Hematopoietic multipotent progenitor cell treated with erythropoietin and hydrocortisone succinate and interleukin-3 and kit ligand, for 6 days (in vitro differentiated cells): ENCODE data around the gene ZYX.
A peak's percentile ranks its signal among the peaks of the same experiment; 100 is the strongest.

Source experiments
- DNase-seq: peaks from one replicate; pipeline ENCODE4 v3.0.0-alpha.2; 2015

ZYX gene

DNA sequence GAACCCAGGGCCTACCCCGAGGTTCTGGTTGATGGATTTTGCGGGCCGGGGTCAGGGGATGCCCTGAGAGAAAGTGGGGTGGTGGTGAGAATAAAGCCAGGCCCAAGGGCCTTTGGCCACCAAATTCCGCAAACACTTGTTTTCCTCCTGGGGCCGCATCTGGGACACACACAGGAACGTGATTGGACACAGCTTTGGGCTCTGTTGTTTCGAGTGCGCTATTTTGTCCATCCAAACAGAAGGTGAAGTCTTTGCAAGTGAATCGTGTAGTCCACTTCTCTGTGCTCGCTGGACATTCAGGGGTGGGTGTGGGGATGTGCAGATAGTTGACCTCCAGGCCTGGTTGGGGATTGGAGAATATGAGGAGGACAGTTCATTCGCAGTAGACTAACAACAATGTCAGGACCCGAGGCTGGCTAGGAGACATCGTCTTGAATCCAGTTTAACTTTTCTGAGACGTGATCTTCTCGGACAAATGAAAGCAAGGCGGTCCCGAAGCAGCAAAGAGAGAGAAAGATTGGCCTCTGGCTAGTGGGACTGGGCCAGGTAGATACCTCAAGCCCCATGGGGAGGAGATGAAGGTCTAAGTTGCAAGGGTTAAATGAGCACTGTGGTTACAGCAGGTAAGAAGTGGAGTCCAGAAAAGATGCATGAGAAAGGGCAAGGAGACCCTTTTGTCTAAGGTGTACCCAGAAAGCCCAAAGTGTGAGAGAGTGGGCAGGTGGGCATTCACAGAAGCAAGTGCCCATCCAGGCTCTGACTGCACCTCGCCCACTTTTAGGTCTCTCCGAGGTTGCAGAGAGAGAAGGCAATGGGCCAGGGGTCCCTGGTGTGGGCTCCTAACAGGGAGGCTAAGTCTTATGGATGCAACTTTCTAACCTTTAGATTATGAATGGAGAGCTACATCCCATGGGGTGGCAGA lies 17.9 kb upstream of the ZYX start:
- no peak for DNase-seq

- DNase-seq = no peak
These were observed 13.2 kb upstream of the ZYX start for GRCh38 chr7:143367972-143368371.

DNA sequence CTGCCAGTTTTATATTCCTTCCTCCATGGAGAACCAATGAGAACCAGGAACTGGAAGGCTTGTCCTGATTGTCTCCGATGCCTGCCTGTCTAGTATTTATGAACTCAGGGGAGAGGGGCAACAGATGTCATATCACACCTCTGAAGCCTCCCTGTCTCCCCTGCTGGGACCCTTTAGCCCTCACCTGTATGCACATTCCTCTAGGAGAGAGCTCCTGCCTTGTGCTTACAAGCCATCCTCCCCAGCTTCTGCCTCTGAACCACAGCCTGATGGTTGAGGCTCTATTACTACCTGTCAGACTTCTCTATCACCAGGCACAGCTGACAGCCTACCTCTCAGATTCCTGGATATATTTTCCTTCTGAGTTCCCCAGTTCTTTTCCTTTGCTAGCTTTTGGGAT lies 12.8 kb upstream of the ZYX start:
- no peak for DNase-seq

DNA sequence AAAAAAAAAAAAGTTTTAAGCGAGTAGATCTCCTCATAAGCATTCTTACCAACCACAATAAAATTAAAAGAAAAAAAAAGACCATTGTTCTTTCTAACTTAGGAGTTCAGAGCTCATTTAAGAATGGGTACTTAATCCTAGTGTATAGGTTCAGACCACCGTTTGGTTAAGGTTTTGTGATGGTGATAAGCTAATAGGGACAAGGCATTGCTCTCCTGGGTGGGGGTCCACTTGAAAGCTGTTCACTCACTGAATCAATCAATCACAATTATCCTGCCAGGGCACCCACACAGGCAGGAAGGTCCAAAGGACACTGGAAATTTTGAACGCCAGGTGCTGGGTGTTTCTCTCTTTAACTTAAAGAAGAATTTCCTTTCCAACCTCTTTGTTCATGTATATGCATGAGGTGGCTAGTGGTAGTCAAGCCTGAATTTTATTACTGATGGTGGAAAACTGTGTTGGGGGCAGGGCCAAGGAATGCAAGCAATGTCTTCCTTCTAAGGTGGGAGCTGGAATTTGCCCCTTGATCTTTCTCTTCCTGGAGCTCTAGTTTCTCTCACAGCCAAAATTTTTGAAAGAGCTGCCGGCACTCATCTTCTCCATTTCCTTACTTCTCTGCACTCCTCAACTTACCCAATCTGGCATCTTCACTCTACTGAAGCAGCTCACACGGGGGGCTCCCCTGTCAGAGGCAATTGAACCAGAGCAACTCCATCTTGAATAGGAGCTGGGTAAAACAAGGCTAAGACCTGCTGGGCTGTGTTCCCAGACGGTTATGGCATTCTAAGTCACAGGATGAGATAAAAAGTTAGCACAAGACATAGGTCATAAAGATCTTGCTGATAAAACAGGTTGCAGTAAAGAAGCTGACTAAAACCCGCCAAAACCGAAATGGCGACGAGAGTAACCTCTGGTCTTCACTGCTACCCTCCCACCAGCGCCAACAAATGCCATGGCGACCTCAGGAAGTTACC lies 11.2 kb upstream of the ZYX start:
- no peak for DNase-seq

DNA sequence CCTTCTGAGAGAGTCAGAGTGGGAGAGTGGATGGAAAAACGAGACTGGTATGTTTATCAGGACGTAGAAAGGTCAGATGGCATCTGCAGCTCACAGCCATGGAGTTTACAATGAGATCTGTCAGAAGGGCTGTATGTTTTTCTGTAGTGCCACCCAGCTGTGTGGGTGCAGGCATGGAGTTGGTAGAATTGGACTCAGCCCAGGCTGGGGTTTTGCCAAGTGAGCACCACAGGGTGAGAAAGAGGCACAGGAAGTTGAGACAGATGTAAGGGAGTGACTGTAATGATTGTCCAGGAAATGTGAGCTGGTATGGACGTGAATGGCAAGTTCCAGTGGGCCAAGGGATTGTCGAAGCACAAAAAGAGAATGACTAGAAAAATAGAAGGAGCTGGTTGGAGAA lies 9.1 kb upstream of the ZYX start:
- peak; percentile 80 for DNase-seq

GRCh38 chr7:143373255-143373794 lies 7.8 kb upstream of the ZYX start:
- no peak for DNase-seq

DNA sequence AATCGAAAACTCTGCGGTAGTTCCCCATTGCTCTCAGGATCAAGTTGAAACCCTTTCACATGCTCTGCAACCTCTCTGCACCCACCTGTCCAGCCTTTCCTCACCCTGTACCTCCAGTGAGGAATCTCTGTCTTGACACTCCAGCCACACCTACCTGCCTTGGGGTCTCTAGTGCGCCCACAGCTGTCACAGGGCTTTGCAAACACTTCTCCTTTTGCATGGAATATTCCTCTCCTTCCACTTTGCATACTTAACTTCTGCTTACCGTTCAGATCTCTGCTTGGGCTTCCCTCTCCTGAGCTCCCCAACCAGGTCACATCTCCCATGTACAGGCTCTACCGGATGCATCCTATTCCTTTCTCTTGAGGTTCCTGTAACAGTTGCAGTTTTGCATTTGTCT lies 6.6 kb upstream of the ZYX start:
- DNase-seq = no peak

DNA sequence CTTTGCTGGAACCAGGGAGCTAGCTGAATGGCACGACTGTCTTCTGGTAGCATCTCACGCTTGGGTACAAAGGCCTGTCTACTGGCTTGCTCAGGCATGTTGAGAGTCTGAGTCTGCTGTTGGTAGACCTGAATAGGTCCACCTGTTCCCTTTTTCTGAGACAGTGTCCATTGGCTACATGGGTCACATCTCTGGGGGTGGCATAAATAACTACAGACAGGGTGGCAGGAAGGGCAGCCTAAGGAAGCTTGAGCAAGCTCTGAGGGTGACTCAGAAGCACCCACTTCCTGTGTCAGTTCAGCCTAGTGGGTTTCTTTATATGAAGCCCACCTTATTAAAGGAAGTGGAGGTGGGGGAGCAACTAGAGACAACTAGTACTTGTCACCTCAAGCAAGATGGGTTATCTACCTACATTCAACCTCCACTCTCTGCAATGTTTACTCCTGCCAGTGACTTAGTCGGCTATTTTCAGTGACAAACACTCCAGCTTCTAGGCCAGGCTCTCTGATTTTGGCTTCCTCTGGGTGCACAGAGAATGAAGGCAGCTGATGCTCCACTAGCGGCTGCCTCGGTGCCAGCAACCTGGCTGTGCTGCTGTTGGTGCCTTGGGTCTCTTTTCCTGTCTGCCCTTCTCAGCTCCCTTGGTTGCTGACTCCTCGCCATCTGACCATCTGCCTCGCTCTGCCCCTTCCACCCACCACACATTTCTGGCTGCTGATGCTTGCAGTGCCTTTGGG lies 5.7 kb upstream of the ZYX start:
- peak; percentile 65 for DNase-seq

DNA sequence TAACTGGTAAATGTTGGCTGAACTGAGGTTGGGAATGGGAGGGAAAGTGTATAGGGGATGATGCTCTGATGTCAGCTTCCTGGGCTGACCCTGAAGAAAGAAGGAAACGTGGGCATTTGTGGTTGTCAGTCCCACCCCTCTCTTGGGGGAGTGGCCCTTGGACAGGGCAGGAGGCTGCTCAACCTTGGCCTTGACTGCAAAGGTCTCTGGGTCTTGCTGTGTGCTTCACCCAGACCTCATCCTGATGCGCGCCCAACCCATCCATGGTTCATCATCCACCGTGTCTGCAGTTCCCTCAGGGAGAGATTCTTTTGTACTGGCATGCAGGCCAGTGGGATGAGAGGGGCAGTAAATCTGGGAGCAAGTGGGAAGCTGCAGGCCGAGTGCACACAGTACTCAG lies 4.7 kb upstream of the ZYX start:
- DNase-seq = no peak

GRCh38 chr7:143379611-143380259 lies 1.4 kb upstream of the ZYX start:
- no peak for DNase-seq

GRCh38 chr7:143380260-143380645 lies 892 bp upstream of the ZYX start:
- peak; percentile 90 for DNase-seq

DNA sequence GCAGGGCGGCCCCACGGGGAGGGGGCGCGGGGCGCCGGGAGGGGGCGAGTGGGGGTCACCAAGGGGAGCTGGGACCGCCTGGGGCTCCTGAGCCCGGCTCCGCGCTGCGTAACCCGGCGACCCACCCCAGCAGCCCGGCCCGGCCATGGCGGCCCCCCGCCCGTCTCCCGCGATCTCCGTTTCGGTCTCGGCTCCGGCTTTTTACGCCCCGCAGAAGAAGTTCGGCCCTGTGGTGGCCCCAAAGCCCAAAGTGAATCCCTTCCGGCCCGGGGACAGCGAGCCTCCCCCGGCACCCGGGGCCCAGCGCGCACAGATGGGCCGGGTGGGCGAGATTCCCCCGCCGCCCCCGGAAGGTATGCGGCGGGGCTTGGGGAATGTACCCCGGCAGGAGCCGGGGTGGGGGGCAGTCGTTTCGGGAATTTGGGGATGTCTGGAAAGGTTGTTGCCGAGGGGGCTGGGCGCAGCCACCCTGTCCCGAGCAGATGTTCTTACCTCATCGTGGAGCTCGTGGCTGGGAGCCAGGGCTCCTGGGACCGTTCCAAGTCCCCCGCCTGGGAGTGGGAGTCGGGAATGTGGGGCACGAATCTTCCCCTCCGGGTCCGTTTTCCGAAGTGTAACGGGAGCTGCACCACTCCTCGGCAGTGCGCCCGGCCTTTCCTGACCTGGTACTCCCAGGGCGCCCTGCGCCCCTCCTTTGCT lies 431 bp downstream of the ZYX start:
- no peak for DNase-seq

DNA sequence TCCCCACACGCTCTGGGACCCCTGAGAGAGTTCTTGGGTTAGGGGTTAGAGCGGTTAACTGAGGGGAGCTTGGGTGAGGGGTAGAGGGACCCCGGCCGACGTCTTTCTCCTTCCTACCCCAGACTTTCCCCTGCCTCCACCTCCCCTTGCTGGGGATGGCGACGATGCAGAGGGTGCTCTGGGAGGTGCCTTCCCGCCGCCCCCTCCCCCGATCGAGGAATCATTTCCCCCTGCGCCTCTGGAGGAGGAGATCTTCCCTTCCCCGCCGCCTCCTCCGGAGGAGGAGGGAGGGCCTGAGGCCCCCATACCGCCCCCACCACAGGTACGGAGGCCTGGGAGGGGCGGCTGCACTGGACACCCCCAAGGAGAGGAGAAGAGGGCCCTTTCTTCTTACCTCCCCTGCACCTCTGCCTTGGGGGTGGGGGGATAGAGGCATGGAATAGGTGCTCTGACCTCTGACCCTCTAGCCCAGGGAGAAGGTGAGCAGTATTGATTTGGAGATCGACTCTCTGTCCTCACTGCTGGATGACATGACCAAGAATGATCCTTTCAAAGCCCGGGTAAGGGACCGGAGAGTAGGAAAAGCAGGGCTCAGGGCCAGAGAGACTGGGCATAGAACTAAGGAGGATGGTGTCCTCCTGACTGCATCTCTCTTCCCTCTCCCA lies 1.1 kb downstream of the ZYX start:
- DNase-seq = no peak

- no peak for DNase-seq
These were observed 1.9 kb downstream of the ZYX start for GRCh38 chr7:143382791-143383641.

GRCh38 chr7:143383642-143383957 lies 2.5 kb downstream of the ZYX start:
- DNase-seq = no peak

GRCh38 chr7:143384148-143384547 lies 3.0 kb downstream of the ZYX start:
- no peak for DNase-seq

DNA sequence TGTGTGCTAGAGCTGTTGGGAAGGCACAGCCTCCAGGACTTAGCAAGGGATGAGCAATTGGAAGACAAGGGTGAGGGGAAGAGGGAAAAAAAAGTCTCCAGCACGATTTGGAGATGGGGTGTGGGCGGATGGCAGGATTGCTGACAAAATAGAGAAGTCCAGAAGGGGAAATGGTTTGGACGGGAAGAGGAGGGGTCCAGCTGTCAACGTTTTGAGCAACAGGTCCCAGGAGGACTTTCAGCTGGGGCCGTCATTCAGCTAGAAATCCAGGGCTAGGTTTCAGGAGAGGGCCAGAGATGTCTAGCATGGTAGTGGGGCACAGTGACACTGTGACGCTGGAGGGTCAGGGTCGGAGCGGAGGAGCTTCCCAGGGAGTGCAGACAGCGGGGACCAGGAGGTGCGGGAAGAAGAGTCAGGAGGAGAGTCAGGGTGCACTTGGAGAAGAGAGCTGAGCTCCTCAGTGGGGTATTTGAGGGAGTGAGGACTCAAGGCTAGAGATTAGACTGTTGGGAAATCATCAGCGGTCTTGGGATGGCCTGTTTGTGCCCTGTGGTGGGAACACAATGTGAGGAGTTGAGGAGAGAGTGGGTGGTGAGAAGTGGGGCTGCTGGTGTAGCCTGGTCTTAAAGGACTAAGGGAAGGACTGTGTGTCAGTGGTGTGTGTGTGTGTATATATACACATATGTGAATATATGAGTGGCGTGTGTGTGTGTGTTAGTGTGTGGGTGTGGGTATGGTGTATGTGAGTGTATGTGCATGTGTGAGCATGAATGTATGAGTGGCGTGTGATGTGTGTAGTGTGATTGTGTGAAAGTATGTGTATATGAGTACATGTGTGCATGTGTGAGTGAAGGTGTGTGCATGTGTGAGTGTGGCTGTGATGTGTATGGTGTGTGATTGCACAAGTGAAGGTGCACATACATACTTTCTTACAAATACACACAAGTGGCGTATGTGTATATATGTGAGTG lies 3.8 kb downstream of the ZYX start:
- DNase-seq = peak; percentile 28

DNA sequence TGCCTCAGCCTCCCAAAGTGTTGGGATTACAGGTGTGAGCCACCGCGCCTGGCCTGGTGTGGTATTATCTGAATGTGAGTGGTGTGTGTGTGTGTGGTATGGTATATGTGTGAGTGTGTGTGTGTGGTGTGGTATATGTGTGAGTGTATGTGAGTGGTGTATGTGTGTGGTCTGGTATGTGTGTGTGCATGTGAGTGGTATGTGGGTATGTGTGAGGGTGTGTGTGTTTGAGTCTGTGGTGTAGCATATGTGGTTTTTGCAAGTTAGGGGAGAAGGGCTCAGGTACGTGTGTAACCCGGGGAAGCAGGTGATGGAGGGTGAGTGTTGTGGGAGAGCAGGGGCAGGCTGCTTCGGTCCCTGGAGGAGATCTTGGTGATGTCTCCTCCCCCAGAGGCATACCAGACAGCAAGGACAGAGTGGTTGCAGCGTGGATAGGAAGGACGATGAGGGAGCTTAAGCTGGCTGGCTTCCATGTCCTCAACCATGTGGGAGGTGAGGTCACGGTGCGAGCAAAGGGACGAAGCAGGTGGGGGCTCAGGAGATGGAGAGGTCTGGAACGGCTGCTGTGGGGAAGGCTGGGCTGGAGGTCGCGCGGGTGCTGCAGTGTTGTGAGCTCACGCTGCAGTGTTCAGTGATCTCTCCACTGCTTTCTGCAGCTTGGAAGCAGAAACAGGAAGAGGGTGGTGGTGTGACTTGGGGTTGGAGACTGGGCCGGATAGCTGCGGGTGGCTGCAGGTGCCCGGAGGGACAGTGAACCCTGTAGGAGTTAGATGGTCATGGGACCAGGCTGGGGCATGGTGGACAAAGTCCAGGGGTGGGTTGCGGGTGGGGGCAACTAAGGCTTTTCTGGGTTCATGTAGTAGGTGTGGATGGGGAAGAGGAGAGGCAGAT lies 5.0 kb downstream of the ZYX start:
- DNase-seq = peak; percentile 42
